Liver (tissue), 9 donors: ENCODE data around the gene NFIA. TPM values are rescaled to one million over a fixed set of nuclear protein-coding genes. Genes with fewer than 3 reads are reported as not detected.

Experiments used
- DNase-seq: peaks from one replicate; pipeline ENCODE4 v3.0.0-alpha.2; 2017; ENCODE audit warnings: low spot score
- H3K27ac ChIP-seq, 2 donors: one replicate each; pipeline ENCODE4 v1.7.0; 2013; ENCODE audit warnings: inconsistent platforms in 2 of 2, low read length in 2 of 2, control low read depth in 1 of 2, low read depth in 1 of 2, mild to moderate bottlenecking in 1 of 2
- H3K27me3 ChIP-seq, 4 donors: one replicate each; pipeline versions ENCODE4 v1.6.1 to v1.7.0; 2013; ENCODE audit warnings: low read length in 3 of 4, inconsistent platforms in 1 of 4, mild to moderate bottlenecking in 1 of 4, moderate library complexity in 1 of 4; ENCODE audit not compliant: control insufficient read depth in 4 of 4, insufficient read depth in 4 of 4
- H3K36me3 ChIP-seq, 4 donors: one replicate each; pipeline versions ENCODE4 v1.6.1 to v1.7.0; 2013; ENCODE audit warnings: low read length in 3 of 4, mild to moderate bottlenecking in 3 of 4, low read depth in 1 of 4, moderate library complexity in 1 of 4; ENCODE audit not compliant: control insufficient read depth in 4 of 4, insufficient read depth in 3 of 4
- H3K4me1 ChIP-seq, 4 donors: one replicate each; pipeline versions ENCODE4 v1.6.1 to v1.7.0; 2013; ENCODE audit warnings: low read length in 3 of 4, mild to moderate bottlenecking in 3 of 4, moderate library complexity in 1 of 4; ENCODE audit not compliant: control insufficient read depth in 4 of 4, insufficient read depth in 4 of 4
- H3K4me3 ChIP-seq, 3 donors: one replicate each; pipeline versions ENCODE4 v1.6.1 to v1.7.0; 2013; ENCODE audit warnings: low read length in 3 of 3, control low read depth in 1 of 3, low read depth in 1 of 3, mild to moderate bottlenecking in 1 of 3
- H3K9ac ChIP-seq, 2 donors: one replicate each; pipeline ENCODE4 v1.7.0; 2013; ENCODE audit warnings: low read length in 2 of 2, mild to moderate bottlenecking in 2 of 2, moderate library complexity in 2 of 2, control low read depth in 1 of 2, low read depth in 1 of 2
- H3K9me3 ChIP-seq, 4 donors: one replicate each; pipeline versions ENCODE4 v1.6.1 to v1.7.0; 2013; ENCODE audit warnings: low read length in 3 of 4; ENCODE audit not compliant: control insufficient read depth in 4 of 4
- EGR1 ChIP-seq, 2 donors: IDR thresholded peaks; 2 replicates each; pipeline ENCODE4 v1.6.1; 2016 to 2018; ENCODE audit warnings: antibody characterized with exemption in 2 of 2, low read depth in 2 of 2
- FOXA2 ChIP-seq: IDR thresholded peaks from 2 replicates; pipeline ENCODE4 v1.6.1; 2016; ENCODE audit warnings: antibody characterized with exemption
- GABPA ChIP-seq, 2 donors: IDR thresholded peaks in 1 of 2; conservative IDR thresholded peaks in 1 of 2; 2 replicates each; pipeline ENCODE4 v1.6.1; 2016; ENCODE audit warnings: antibody characterized with exemption in 2 of 2, mild to moderate bottlenecking in 1 of 2, moderate library complexity in 1 of 2
- HNF4A ChIP-seq, 2 donors: conservative IDR thresholded peaks; 2 replicates each; pipeline ENCODE4 v1.6.1; 2016; ENCODE audit warnings: antibody characterized with exemption in 2 of 2, mild to moderate bottlenecking in 2 of 2
- JUND ChIP-seq, 2 donors: IDR thresholded peaks; 2 replicates each; pipeline ENCODE4 v1.6.1; 2016; ENCODE audit warnings: antibody characterized with exemption in 2 of 2
- NR2F2 ChIP-seq: IDR thresholded peaks from 2 replicates; pipeline ENCODE4 v1.6.1; 2016; ENCODE audit warnings: antibody characterized with exemption
- RAD21 ChIP-seq, 2 donors: IDR thresholded peaks; 2 replicates each; pipeline ENCODE4 v1.6.1; 2016; ENCODE audit warnings: antibody characterized with exemption in 2 of 2, mild to moderate bottlenecking in 2 of 2
- RXRA ChIP-seq, 2 donors: IDR thresholded peaks; 2 replicates each; pipeline ENCODE4 v1.6.1; 2017 to 2018; ENCODE audit warnings: antibody characterized with exemption in 2 of 2, mild to moderate bottlenecking in 1 of 2
- SP1 ChIP-seq: IDR thresholded peaks from 2 replicates; pipeline ENCODE4 v1.6.1; 2018; ENCODE audit warnings: antibody characterized with exemption, mild to moderate bottlenecking
- TAF1 ChIP-seq: conservative IDR thresholded peaks from 2 replicates; pipeline ENCODE4 v1.6.1; 2016; ENCODE audit warnings: antibody characterized with exemption, mild to moderate bottlenecking
- WGBS: extraction: QIAGEN DNeasy Blood & Tissue Kit; methylation state at CpG from one replicate; pipeline ENCODE4 v1.1.7; 2013; 5-methylcytosine and 5-hydroxymethylcytosine counted together
- polyA plus RNA-seq, 2 donors: library from polyadenylated mRNA; stranded (reverse) in 1 of 2; unstranded in 1 of 2; fragments of 200-250 nt in 1 of 2; fragments of >200 nt in 1 of 2; fragmentation: Nextera tagmentation in 1 of 2; extraction: Ambion mirVana in 1 of 2; gene quantifications; one replicate each; pipeline versions ENCODE4 v1.2.1 to v1.2.3, GENCODE V29; 2013 to 2015
- total RNA-seq, 2 donors: library from RNA; depleted of rRNA; stranded (reverse); fragments of >200 nt; gene quantifications; one replicate each; pipeline ENCODE4 v1.2.3, GENCODE V29; 2014
- TF ChIP-seq, protein P1 (sequence below): fragments of 150-350 bp; IDR thresholded peaks from 2 replicates; pipeline ENCODE4 v1.5.1; 2017; ENCODE audit warnings: improper control_type of control experiment, low read depth, low read length; ENCODE audit not compliant: missing input control
- TF ChIP-seq, protein P2 (sequence below): IDR thresholded peaks from 2 replicates; pipeline ENCODE4 v1.6.1; 2016; ENCODE audit warnings: antibody characterized with exemption
- TF ChIP-seq, protein P3 (sequence below): IDR thresholded peaks from 2 replicates; pipeline ENCODE4 v1.6.1; 2016; ENCODE audit warnings: antibody characterized with exemption
- TF ChIP-seq, protein P4 (sequence below): IDR thresholded peaks from 2 replicates; pipeline ENCODE4 v1.6.1; 2016; ENCODE audit warnings: antibody characterized with exemption
- donor health status: healthy.
- donor health status: healthy.
- donor health status: healthy.
- donor health status: healthy.
- donor health status: healthy.

Gene NFIA
- total and polyA plus RNA-seq, 4 donors: 6.8 to 53.7 (median 22.2) TPM

DNA sequence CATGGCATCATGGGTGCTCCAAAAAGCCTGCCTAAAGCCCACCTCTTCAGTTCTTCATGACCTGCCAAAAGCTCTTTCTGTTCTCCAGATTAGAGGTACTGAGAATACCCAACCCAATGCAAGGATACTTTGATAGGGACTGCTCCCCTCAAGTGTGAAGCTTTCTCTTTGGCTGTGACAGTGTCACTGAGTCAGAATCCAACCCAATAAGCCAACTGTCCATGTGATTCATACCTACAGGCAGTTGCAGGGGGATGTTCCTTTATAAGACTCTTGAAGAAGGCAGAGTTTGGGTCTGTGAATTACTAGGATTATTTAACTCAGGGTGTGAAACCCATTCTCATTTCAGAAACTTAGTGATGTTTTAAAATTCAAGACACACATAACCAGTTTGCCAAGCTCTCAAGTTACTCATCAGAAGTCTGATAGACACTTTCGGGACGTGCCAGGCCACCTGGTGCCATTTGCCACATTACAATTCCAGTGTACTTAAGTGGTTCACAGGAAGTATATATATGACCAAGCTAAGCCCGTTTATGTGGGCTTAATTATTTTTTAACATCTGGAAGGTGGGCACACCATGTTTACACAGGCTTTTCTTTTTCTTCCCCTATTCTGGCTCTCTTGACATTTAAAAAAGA is 265.8 kb downstream of the NFIA start:
- Histone ChIP-seq H3K4me1 (peaks cover 0 to 14% (median 2%) of the 10 kb centered on the region in 4 donors), H3K27ac (no peak overlapping the region), H3K27me3 (no peaks in the 10 kb centered on the region), H3K9ac (no peak overlapping the region), H3K4me3 (no peak overlapping the region), H3K36me3 (peaks cover 1 to 21% (median 7%) of the 10 kb centered on the region in 4 donors), H3K9me3 (no peaks in the 10 kb centered on the region)
- WGBS: 95% methylated on average over 3 of the region's 3 CpGs
- TF ChIP-seq, protein P1, sequence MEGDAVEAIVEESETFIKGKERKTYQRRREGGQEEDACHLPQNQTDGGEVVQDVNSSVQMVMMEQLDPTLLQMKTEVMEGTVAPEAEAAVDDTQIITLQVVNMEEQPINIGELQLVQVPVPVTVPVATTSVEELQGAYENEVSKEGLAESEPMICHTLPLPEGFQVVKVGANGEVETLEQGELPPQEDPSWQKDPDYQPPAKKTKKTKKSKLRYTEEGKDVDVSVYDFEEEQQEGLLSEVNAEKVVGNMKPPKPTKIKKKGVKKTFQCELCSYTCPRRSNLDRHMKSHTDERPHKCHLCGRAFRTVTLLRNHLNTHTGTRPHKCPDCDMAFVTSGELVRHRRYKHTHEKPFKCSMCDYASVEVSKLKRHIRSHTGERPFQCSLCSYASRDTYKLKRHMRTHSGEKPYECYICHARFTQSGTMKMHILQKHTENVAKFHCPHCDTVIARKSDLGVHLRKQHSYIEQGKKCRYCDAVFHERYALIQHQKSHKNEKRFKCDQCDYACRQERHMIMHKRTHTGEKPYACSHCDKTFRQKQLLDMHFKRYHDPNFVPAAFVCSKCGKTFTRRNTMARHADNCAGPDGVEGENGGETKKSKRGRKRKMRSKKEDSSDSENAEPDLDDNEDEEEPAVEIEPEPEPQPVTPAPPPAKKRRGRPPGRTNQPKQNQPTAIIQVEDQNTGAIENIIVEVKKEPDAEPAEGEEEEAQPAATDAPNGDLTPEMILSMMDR: no peak
- TF ChIP-seq, protein P2, sequence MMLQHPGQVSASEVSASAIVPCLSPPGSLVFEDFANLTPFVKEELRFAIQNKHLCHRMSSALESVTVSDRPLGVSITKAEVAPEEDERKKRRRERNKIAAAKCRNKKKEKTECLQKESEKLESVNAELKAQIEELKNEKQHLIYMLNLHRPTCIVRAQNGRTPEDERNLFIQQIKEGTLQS: no peak
- TF ChIP-seq, protein P3, sequence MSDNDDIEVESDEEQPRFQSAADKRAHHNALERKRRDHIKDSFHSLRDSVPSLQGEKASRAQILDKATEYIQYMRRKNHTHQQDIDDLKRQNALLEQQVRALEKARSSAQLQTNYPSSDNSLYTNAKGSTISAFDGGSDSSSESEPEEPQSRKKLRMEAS: no peak
- no peak for TF ChIP-seq NR2F2
- no peak for TF ChIP-seq FOXA2
- no peak for TF ChIP-seq TAF1
- no peak for TF ChIP-seq RXRA (IDR thresholded peaks at IDR 0.05)
- TF ChIP-seq EGR1 (IDR thresholded peaks at IDR 0.05; ENCODE audit: low read depth in 2 of 2): no peak
- TF ChIP-seq SP1: no peak
- DNase-seq: no peak

DNA sequence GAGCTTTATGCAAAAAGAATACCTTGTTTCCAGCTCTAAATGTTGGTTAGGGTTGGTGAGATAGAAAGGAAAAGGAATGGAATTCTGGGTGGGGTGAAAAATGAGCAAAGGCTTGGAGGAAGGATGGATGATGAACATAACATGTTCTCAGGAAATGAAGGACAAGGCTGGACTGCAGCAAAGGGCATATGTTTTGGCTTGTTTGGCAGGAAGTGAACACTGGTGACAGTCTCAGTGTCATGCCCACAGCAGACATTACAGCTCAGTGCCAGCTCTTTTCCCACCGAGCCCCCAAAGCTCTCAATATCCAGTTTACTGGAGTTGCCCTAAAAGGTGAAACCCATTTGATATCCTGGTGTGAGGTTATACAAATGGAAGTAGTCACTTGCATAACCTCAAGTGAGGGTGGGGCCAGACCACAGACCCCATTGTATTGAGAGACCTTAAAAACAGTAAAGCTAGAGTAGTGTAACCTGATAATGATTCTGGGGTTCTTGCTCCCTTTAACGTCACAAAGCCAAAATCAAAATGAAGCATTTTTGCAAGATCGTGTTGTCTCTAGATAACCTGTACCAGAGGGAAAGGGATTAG is 270.6 kb downstream of the NFIA start:
- Histone ChIP-seq H3K27me3 (no peaks in the 10 kb centered on the region), H3K9ac (no peak overlapping the region), H3K36me3 (peaks cover 3 to 37% (median 18%) of the 10 kb centered on the region in 4 donors), H3K9me3 (no peaks in the 10 kb centered on the region), H3K27ac (no peak overlapping the region), H3K4me1 (no peaks in the 10 kb centered on the region), H3K4me3 (no peak overlapping the region)
- no peak for DNase-seq
- TF ChIP-seq, protein P2: no peak
- TF ChIP-seq, protein P3: no peak
- no peak for TF ChIP-seq NR2F2
- TF ChIP-seq JUND (IDR thresholded peaks at IDR 0.05): no peak
- no peak for TF ChIP-seq HNF4A (conservative IDR thresholded peaks at IDR 0.05)
- TF ChIP-seq RXRA (IDR thresholded peaks at IDR 0.05): no peak
- no peak for TF ChIP-seq FOXA2
- no peak for TF ChIP-seq TAF1
- 86% methylated on average over 3 of the region's 3 CpGs for WGBS

DNA sequence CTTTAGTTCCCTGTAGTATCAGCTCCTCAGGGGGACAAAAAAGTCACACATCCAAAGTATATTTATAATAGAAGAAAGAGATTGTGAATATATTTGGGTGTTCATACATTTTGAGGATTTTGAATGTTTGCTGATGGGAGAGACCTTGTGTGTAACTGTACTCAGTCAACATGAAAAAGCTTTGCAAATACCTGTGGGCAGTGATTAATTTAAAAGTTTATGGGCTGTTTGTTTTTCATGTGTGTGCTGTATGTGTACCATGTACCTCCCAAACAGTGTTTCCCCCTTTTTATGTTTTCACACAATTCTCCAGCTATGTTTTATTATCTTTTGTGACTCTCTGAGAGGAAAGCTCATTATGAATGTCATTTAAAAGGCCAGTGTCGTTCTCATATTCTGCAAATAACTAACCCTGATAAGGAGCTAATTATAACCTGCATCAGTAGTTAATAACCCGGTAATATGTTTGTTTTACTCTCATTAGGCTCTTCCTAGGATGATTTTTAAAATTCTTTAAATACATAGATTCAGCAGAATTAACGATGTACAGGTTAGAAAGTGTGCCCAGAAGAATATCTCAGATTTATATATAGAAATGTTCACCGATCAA is 271.5 kb downstream of the NFIA start:
- TF ChIP-seq SP1 (no peak), HNF4A (conservative IDR thresholded peaks at IDR 0.05) (no peak), FOXA2 (no peak), GABPA (IDR thresholded peaks at IDR 0.05 in 1 of 2, conservative IDR thresholded peaks at IDR 0.05 in 1 of 2) (no peak), NR2F2 (no peak), RAD21 (IDR thresholded peaks at IDR 0.05) (no peak)
- TF ChIP-seq, protein P2: no peak
- TF ChIP-seq, protein P4, sequence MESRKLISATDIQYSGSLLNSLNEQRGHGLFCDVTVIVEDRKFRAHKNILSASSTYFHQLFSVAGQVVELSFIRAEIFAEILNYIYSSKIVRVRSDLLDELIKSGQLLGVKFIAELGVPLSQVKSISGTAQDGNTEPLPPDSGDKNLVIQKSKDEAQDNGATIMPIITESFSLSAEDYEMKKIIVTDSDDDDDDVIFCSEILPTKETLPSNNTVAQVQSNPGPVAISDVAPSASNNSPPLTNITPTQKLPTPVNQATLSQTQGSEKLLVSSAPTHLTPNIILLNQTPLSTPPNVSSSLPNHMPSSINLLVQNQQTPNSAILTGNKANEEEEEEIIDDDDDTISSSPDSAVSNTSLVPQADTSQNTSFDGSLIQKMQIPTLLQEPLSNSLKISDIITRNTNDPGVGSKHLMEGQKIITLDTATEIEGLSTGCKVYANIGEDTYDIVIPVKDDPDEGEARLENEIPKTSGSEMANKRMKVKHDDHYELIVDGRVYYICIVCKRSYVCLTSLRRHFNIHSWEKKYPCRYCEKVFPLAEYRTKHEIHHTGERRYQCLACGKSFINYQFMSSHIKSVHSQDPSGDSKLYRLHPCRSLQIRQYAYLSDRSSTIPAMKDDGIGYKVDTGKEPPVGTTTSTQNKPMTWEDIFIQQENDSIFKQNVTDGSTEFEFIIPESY: no peak
- Histone ChIP-seq H3K4me3 (no peak overlapping the region), H3K9me3 (no peaks in the 10 kb centered on the region), H3K9ac (no peak overlapping the region), H3K36me3 (peaks cover 3 to 33% (median 16%) of the 10 kb centered on the region in 4 donors), H3K27me3 (no peaks in the 10 kb centered on the region), H3K27ac (no peak overlapping the region), H3K4me1 (peaks cover 0 to 2% (median 0%) of the 10 kb centered on the region in 4 donors)
- no peak for DNase-seq
- WGBS: 80% methylated on average over 4 of the region's 4 CpGs
